HFFc6 (cell line): ENCODE data around the gene SLCO4A1. TPM values are rescaled to one million over a fixed set of nuclear protein-coding genes. Genes with fewer than 3 reads are reported as not detected.
A peak's percentile ranks its signal among the peaks of the same experiment; 100 is the strongest.

ENCODE experiments used
- DNase-seq: peaks from one replicate; pipeline ENCODE4 v3.0.0-alpha.2; 2018
- H3K27ac Mint-ChIP-seq: 2 replicates; pipeline ENCODE4 v1.8.0; 2020; ENCODE audit warnings: mild to moderate bottlenecking, mixed read lengths
- H3K27me3 Mint-ChIP-seq: 2 replicates; pipeline ENCODE4 v1.8.0; 2021; ENCODE audit warnings: mild to moderate bottlenecking, moderate library complexity, mixed read lengths; ENCODE audit not compliant: insufficient read depth
- H3K36me3 Mint-ChIP-seq: 2 replicates; pipeline ENCODE4 v1.8.0; 2021; ENCODE audit warnings: low read depth, mixed read lengths
- H3K4me1 Mint-ChIP-seq: 2 replicates; pipeline ENCODE4 v1.8.0; 2020; ENCODE audit warnings: low read depth, mixed read lengths
- H3K4me3 Mint-ChIP-seq: 2 replicates; pipeline ENCODE4 v1.8.0; 2020; ENCODE audit warnings: mild to moderate bottlenecking, moderate library complexity, mixed read lengths
- H3K9me3 Mint-ChIP-seq: 2 replicates; pipeline ENCODE4 v1.8.0; 2020; ENCODE audit warnings: mild to moderate bottlenecking, mixed read lengths
- total RNA-seq, 6 experiments: library from RNA; stranded (reverse); fragmentation: NEBNext Ultra II Directional; extraction: Animal tissue kit (Norgen Biotek cat#: 25700); gene quantifications; 2 replicates in 1 of 6; 3 replicates in 5 of 6; pipeline ENCODE4 v1.2.3, GENCODE V29; 2021
- TF ChIP-seq, protein P1 (sequence below): fragments of 200-600 bp; sonication (generic); IDR thresholded peaks from 2 replicates; pipeline ENCODE4 v1.5.0; 2021; ENCODE audit warnings: antibody characterized with exemption, mild to moderate bottlenecking

SLCO4A1 gene
- total RNA-seq, 6 experiments from 2014 or later = 2.7 to 6.5 (median 3.4) TPM

GRCh38 chr20:62707921-62708521 is 65.7 kb downstream of the SLCO4A1 start:
- peaks cover 33% of the 10 kb centered on the region for H3K4me1 Mint-ChIP-seq
- peak overlapping the region; percentile 54 for H3K4me3 Mint-ChIP-seq
- H3K36me3 Mint-ChIP-seq = no peaks in the 10 kb centered on the region
- TF ChIP-seq, protein P1, sequence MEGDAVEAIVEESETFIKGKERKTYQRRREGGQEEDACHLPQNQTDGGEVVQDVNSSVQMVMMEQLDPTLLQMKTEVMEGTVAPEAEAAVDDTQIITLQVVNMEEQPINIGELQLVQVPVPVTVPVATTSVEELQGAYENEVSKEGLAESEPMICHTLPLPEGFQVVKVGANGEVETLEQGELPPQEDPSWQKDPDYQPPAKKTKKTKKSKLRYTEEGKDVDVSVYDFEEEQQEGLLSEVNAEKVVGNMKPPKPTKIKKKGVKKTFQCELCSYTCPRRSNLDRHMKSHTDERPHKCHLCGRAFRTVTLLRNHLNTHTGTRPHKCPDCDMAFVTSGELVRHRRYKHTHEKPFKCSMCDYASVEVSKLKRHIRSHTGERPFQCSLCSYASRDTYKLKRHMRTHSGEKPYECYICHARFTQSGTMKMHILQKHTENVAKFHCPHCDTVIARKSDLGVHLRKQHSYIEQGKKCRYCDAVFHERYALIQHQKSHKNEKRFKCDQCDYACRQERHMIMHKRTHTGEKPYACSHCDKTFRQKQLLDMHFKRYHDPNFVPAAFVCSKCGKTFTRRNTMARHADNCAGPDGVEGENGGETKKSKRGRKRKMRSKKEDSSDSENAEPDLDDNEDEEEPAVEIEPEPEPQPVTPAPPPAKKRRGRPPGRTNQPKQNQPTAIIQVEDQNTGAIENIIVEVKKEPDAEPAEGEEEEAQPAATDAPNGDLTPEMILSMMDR = peak; percentile 70
- DNase-seq = no peak
- H3K27ac Mint-ChIP-seq = no peak overlapping the region
- peaks cover 3% of the 10 kb centered on the region; the same call in 1 of the 2 replicates for H3K27me3 Mint-ChIP-seq
- H3K9me3 Mint-ChIP-seq = no peaks in the 10 kb centered on the region

DNA sequence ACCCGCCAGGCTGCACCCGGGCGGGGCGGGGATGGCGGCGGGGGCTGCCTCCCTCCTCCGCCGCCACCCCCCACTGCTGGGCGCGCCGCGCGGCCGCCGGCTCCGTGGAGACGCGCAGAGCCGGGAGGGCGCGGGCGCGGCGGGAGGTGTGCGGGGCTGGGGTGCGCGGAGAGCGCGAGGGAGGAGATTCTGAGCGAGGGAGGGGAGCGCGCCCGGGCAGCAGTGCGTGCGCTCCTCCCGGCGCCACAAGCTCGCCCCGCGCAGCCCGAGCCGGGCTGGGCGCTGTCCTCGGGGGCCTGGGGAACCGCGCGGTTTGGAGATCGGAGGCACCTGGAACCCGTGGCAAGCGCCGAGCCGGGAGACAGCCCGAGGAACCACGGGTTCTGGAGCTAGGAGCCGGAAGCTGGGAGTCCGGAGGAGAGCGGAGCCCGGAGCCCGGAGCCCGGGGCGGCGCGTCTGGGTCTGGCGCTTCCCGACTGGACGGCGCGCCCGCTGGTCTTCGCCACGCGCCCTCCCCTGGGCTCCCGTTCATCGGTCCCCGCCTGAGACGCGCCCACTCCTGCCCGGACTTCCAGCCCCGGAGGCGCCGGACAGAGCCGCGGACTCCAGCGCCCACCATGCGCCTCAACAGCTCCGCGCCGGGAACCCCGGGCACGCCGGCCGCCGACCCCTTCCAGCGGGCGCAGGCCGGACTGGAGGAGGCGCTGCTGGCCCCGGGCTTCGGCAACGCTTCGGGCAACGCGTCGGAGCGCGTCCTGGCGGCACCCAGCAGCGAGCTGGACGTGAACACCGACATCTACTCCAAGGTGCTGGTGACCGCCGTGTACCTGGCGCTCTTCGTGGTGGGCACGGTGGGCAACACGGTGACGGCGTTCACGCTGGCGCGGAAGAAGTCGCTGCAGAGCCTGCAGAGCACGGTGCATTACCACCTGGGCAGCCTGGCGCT is 66.6 kb downstream of the SLCO4A1 start, which contains the start of gene NTSR1:
Gene NTSR1 (plus strand): TSS at position 246 of the 946 bp plus-strand sequence. CDS start 372 bp downstream, at position 618.
- DNase-seq = no peak
- Mint-ChIP-seq H3K4me1 (peaks cover 24% of the 10 kb centered on the region), H3K27me3 (peaks cover 3% of the 10 kb centered on the region; the same call in 1 of the 2 replicates), H3K9me3 (no peaks in the 10 kb centered on the region), H3K4me3 (peak within 1 kb of the TSS; percentile 54), H3K36me3 (peaks cover 6% of the 10 kb centered on the region; the same call in 1 of the 2 replicates), H3K27ac (no peak within 1 kb of the TSS)
- TF ChIP-seq, protein P1 = no peak

DNA sequence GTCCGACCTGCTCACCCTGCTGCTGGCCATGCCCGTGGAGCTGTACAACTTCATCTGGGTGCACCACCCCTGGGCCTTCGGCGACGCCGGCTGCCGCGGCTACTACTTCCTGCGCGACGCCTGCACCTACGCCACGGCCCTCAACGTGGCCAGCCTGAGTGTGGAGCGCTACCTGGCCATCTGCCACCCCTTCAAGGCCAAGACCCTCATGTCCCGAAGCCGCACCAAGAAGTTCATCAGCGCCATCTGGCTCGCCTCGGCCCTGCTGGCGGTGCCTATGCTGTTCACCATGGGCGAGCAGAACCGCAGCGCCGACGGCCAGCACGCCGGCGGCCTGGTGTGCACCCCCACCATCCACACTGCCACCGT is 67.2 kb downstream of the SLCO4A1 start:
- peaks cover 3% of the 10 kb centered on the region; the same call in 1 of the 2 replicates for H3K27me3 Mint-ChIP-seq
- DNase-seq = no peak
- no peak overlapping the region; the same call in 1 of the 2 replicates for H3K4me3 Mint-ChIP-seq
- no peak overlapping the region for H3K27ac Mint-ChIP-seq
- TF ChIP-seq, protein P1 = no peak
- H3K9me3 Mint-ChIP-seq = peaks cover 4% of the 10 kb centered on the region; the same call in 1 of the 2 replicates
- H3K4me1 Mint-ChIP-seq = peaks cover 18% of the 10 kb centered on the region
- H3K36me3 Mint-ChIP-seq = peaks cover 11% of the 10 kb centered on the region; the same call in 1 of the 2 replicates

DNA sequence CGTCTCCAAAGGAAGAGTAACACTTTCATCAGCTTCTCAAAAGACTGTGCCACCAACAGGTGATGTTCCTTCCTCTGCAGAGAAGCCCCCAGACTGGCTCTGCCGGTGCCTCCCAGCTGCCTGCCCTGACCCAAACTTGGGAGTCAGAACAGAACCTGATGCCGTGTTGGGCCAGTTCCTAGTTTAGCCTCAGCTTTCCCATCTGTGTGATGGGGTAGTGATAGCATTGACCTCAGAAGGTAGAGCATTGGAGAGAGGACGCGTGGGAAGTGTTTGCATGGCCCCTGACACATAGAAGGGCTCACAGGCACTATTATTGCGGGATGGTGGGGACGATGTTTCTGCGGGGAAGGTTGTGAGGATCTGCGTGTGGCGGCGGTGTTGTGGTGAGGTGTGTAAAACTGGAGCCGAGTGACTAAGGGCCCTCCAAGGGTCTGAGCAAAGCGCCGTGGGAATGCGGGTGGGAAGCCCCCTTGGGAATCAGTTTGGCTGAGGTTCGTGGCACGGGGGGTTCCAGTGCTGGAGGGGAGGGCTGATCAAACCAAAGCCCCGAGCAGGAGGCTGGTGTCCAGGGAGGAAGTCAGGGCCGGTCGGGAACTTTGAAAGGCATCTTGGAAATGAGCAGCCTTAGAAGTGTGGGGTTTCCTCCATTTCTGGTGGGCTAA is 68.0 kb downstream of the SLCO4A1 start:
- Mint-ChIP-seq H3K27me3 (peaks cover 7% of the 10 kb centered on the region), H3K4me3 (peak overlapping the region; percentile 42; the same call in 1 of the 2 replicates), H3K27ac (no peak overlapping the region), H3K9me3 (peaks cover 4% of the 10 kb centered on the region; the same call in 1 of the 2 replicates), H3K4me1 (peaks cover 9% of the 10 kb centered on the region), H3K36me3 (peaks cover 17% of the 10 kb centered on the region; the same call in 1 of the 2 replicates)
- DNase-seq = no peak
- TF ChIP-seq, protein P1 = no peak
